K562 (cell line): Measurements from ENCODE around the gene ADGRA1. TPM values are rescaled to one million over a fixed set of nuclear protein-coding genes. Genes with fewer than 3 reads are reported as not detected.

Experiments
- ATAC-seq: fragments of 200-7000 bp; cut with Tn5 transposase; 3 replicates; pipeline ENCODE4 v1.9.1; 2020; ENCODE audit warnings: moderate library complexity
- BruUV-seq: library from RNA; stranded (reverse); fragments of 400-500 nt; replicated peaks from 2 replicates; lab custom pipeline; 2021; lab: Mats Ljungman, UMichigan
- CTCF ChIA-PET: fragments of 300-600 bp; formaldehyde crosslinking; extraction: SDS; loops from one replicate; lab custom pipeline; 2021; ENCODE audit warnings: low intra/inter-chr PET ratio; lab: Yijun Ruan, JAX
- POLR2A ChIA-PET: fragments of 300-600, 350-650 bp; sonication (Branson Sonifier 250); formaldehyde crosslinking; extraction: SDS; loops from one replicate; lab custom pipeline; 2021; ENCODE audit warnings: antibody characterized with exemption, inconsistent platforms; lab: Yijun Ruan, JAX
- DNase-seq, 4 experiments: peaks; one replicate each; pipeline versions ENCODE4 v3.0.0 to v3.0.0-alpha.2; 2011 to 2018; ENCODE audit warnings: low spot score in 3 of 4, mixed read lengths in 3 of 4; ENCODE audit errors: extremely low read depth in 1 of 4
- FAIRE-seq: peaks from 2 replicates; lab custom pipeline; 2011; peaks lifted over from hg19 to GRCh38; lab: Jason Lieb, UNC
- H2AFZ ChIP-seq: 2 replicates; pipeline ENCODE4 v1.6.0; 2011; ENCODE audit warnings: low read depth, low read length, control low read depth, inconsistent platforms
- H3K27ac ChIP-seq: fragments of 200-600 bp; 3 replicates; pipeline ENCODE4 v1.8.0; 2011; ENCODE audit warnings: low read depth, mild to moderate bottlenecking, control low read depth, inconsistent platforms, low read length, moderate library complexity, mixed read lengths; ENCODE audit errors: extremely low read depth
- H3K27me3 ChIP-seq, 2 experiments: fragments of 300-600 bp in 1 of 2; 2 replicates in 1 of 2; 3 replicates in 1 of 2; pipeline versions ENCODE4 v1.6.0 to v1.8.0; 2011; ENCODE audit warnings: inconsistent platforms in 2 of 2, low read length in 2 of 2, mild to moderate bottlenecking in 1 of 2, mixed read lengths in 1 of 2, moderate library complexity in 1 of 2; ENCODE audit not compliant: control insufficient read depth in 2 of 2, insufficient read depth in 2 of 2
- H3K36me3 ChIP-seq: fragments of 300-600 bp; 3 replicates; pipeline ENCODE4 v1.8.0; 2011; ENCODE audit warnings: mild to moderate bottlenecking, low read length, inconsistent platforms; ENCODE audit not compliant: control insufficient read depth, insufficient read depth
- H3K4me1 ChIP-seq, 2 experiments: fragments of 200-600 bp in 1 of 2; replicated peaks in 1 of 2; 2 replicates in 1 of 2; 3 replicates in 1 of 2; pipeline versions ENCODE4 v1.5.1 to v1.8.0; 2011; ENCODE audit warnings: inconsistent platforms in 2 of 2, low read length in 2 of 2, mild to moderate bottlenecking in 1 of 2, mixed read lengths in 1 of 2, moderate library complexity in 1 of 2; ENCODE audit not compliant: control insufficient read depth in 2 of 2, insufficient read depth in 2 of 2
- H3K4me2 ChIP-seq: 2 replicates; pipeline ENCODE4 v1.6.1; 2011; ENCODE audit warnings: low read length, control low read depth, inconsistent platforms, mixed read lengths; ENCODE audit not compliant: insufficient read depth
- H3K4me3 ChIP-seq: fragments of 200-600 bp; sonication (generic), shearing (Covaris generic); 2 replicates; pipeline ENCODE4 v1.5.1; 2016; ENCODE audit warnings: control low read depth, inconsistent platforms
- H3K79me2 ChIP-seq: fragments of 200-600 bp; 3 replicates; pipeline ENCODE4 v1.8.0; 2011; ENCODE audit warnings: low read length, inconsistent platforms; ENCODE audit not compliant: control insufficient read depth, insufficient read depth
- H3K9ac ChIP-seq, 2 experiments: 2 replicates each; pipeline versions ENCODE4 v1.6.0 to v1.6.1; 2011; ENCODE audit warnings: low read depth in 2 of 2, low read length in 2 of 2, control low read depth in 1 of 2, inconsistent platforms in 1 of 2, mild to moderate bottlenecking in 1 of 2, mixed read lengths in 1 of 2; ENCODE audit not compliant: insufficient read depth in 1 of 2
- H3K9me1 ChIP-seq: one replicate; pipeline ENCODE4 v1.6.0; 2011; ENCODE audit warnings: inconsistent platforms, mild to moderate bottlenecking, low read length, moderate library complexity; ENCODE audit not compliant: control insufficient read depth, insufficient read depth
- H3K9me3 ChIP-seq: replicated peaks from 2 replicates; pipeline ENCODE4 v1.5.1; 2011; ENCODE audit warnings: low read depth, low read length, inconsistent platforms; ENCODE audit not compliant: control insufficient read depth, insufficient read depth
- H4K20me1 ChIP-seq: replicated peaks from 2 replicates; pipeline ENCODE4 v1.6.1; 2011; ENCODE audit warnings: low read length, inconsistent platforms, mixed read lengths; ENCODE audit not compliant: control insufficient read depth, insufficient read depth
- EP400 ChIP-seq: fragments of 450-650 bp; IDR thresholded peaks from 2 replicates; pipeline ENCODE4 v1.6.1; 2017; ENCODE audit warnings: antibody characterized with exemption, mild to moderate bottlenecking, moderate library complexity
- FOXK2 ChIP-seq, 2 experiments: fragments of 450-650 bp; IDR thresholded peaks in 1 of 2; conservative IDR thresholded peaks in 1 of 2; 2 replicates each; pipeline ENCODE4 v1.6.1; 2016; ENCODE audit warnings: low read depth in 2 of 2, mild to moderate bottlenecking in 1 of 2
- HNRNPL ChIP-seq: fragments of 200-400 bp; formaldehyde crosslinking; IDR thresholded peaks from 2 replicates; pipeline ENCODE4 v1.6.1; 2017; ENCODE audit warnings: low read depth, mild to moderate bottlenecking, low read length
- MAFF ChIP-seq: IDR thresholded peaks from 2 replicates; pipeline ENCODE4 v1.6.1; 2012; ENCODE audit warnings: low read length, improper control_type of control experiment
- MAFK ChIP-seq: IDR thresholded peaks from 2 replicates; pipeline ENCODE4 v1.6.1; 2011; ENCODE audit warnings: low read length, improper control_type of control experiment
- NUFIP1 ChIP-seq: fragments of 450-650 bp; IDR thresholded peaks from 2 replicates; pipeline ENCODE4 v1.6.1; 2018; ENCODE audit not compliant: partially characterized antibody
- RBM25 ChIP-seq: fragments of 200-400 bp; formaldehyde crosslinking; IDR thresholded peaks from 2 replicates; pipeline ENCODE4 v1.6.1; 2018; ENCODE audit warnings: low read length, low read depth, moderate library complexity; ENCODE audit not compliant: severe bottlenecking
- RBM39 ChIP-seq: fragments of 200-400 bp; formaldehyde crosslinking; optimal IDR thresholded peaks from 2 replicates; pipeline ENCODE3; 2018; ENCODE audit warnings: low read depth, low read length
- SNRNP70 ChIP-seq: fragments of 200-400 bp; formaldehyde crosslinking; optimal IDR thresholded peaks from 2 replicates; pipeline ENCODE3; 2017; ENCODE audit warnings: low read depth, low read length
- WGBS: fragments of 100-300 bp; shearing (Covaris generic); methylation state at CpG from one replicate; pipeline ENCODE4 v1.1.6; 2016; ENCODE audit warnings: low coverage, mixed read lengths; ENCODE audit not compliant: insufficient coverage; ENCODE audit errors: missing lambda C conversion rate; 5-methylcytosine and 5-hydroxymethylcytosine counted together
- in situ Hi-C: fragments of 300-500 bp; cut with MboI; formaldehyde crosslinking; loops from 4 replicates; pipeline ENCODE4 v1.15.0; 2018; ENCODE audit warnings: inconsistent platforms, mixed read lengths
- intact Hi-C: fragments of 100-400 bp; cut with micrococcal nuclease; formaldehyde crosslinking; loops from 2 replicates; pipeline ENCODE4 v1.14.2; 2022
- polyA plus RNA-seq, 8 experiments: library from polyadenylated mRNA; depleted of rRNA in 4 of 8; stranded (reverse) in 5 of 8; unstranded in 3 of 8; fragments of >200 nt; fragmentation: Nextera tagmentation in 2 of 8; fragmentation: Illumina TruSeq in 1 of 8; extraction: Ambion mirVana in 2 of 8; extraction: Trizol in 1 of 8; gene quantifications; 2 replicates each; pipeline versions ENCODE4 v1.2.1 to v1.2.3, GENCODE V29; 2011 to 2014; ENCODE audit warnings: inconsistent platforms in 1 of 8, missing spikeins in 1 of 8
- total RNA-seq, 7 experiments: library from RNA; depleted of rRNA in 6 of 7; stranded (reverse); fragments of >200 nt in 6 of 7; fragmentation: Illumina TruSeq in 2 of 7; extraction: Trizol in 2 of 7; gene quantifications; 2 replicates each; pipeline versions ENCODE4 v1.2.1 to v1.2.3, GENCODE V29; 2011 to 2021; ENCODE audit warnings: low replicate concordance in 1 of 7

Gene ADGRA1
- total and polyA plus RNA-seq, 9 of the 15 experiments (the other 6 are each of a cell fraction or from before 2014, with no cell fraction given): not detected

GRCh38 chr10:133101416-133101810 is 13.7 kb downstream of the ADGRA1 start:
- TF ChIP-seq FOXK2 (conservative IDR thresholded peaks at IDR 0.05 in 1 of 2, IDR thresholded peaks at IDR 0.05 in 1 of 2; ENCODE audit: low read depth in 2 of 2) (no peak), MAFK (no peak), RBM25 (no peak), SNRNP70 (no peak), HNRNPL (no peak), NUFIP1 (no peak), RBM39 (no peak), MAFF (no peak), EP400 (no peak)
- POLR2A ChIA-PET: interaction anchor here (0.7 kb wide), 1 partner anchor 233 kb away, joined by 3 read pairs; no protein-coding TSS in a partner anchor
- Histone ChIP-seq H3K27ac (no peak overlapping the region), H4K20me1 (no peaks in the 10 kb centered on the region), H3K79me2 (no peaks in the 10 kb centered on the region), H3K9me3 (no peaks in the 10 kb centered on the region), H3K9me1 (no peaks in the 10 kb centered on the region), H3K27me3 (peaks cover 7 to 80% of the 10 kb centered on the region in 2 experiments; a peak in 3 of 5 replicates), H2AFZ (no peak overlapping the region), H3K4me1 (peaks cover 0 to 52% of the 10 kb centered on the region in 2 experiments; a peak in 2 of 5 replicates), H3K4me2 (no peak overlapping the region), H3K36me3 (no peaks in the 10 kb centered on the region), H3K9ac (no peak overlapping the region), H3K4me3 (no peak overlapping the region)
- intact Hi-C loops: no loop called here
- 1% methylated on average over 10 of the region's 16 CpGs for WGBS
- FAIRE-seq (no peak), ATAC-seq (no peak), DNase-seq (no peak)
- in situ Hi-C loops: loop anchor here (25.0 kb wide), 1 partner anchor 439 kb away; no protein-coding TSS in a partner anchor
- no TSS peak for BruUV-seq
- CTCF ChIA-PET: no interaction called here
